ENCODE measurements around the gene KRT77.

GRCh38 chr12:52691841-52692150 is 11.5 kb downstream of the KRT77 start:
- TF ChIP-seq ZBED1 (IDR thresholded peaks at IDR 0.05; ENCODE audit: borderline replicate concordance) (no peak), CEBPB (IDR thresholded peaks at IDR 0.05; ENCODE audit: borderline replicate concordance in 1 of 2, low read depth in 2 of 2, low read length in 2 of 2) (no peak), POLR2A (IDR thresholded peaks at IDR 0.05; ENCODE audit: low read depth, low read length) (no peak), ESRRA (IDR thresholded peaks at IDR 0.05; ENCODE audit: low read length) (no peak), ETV6 (conservative IDR thresholded peaks at IDR 0.05 in 1 of 2, IDR thresholded peaks at IDR 0.05 in 1 of 2; ENCODE audit: borderline replicate concordance in 1 of 2, low read depth in 1 of 2) (no peak), SP1 (IDR thresholded peaks at IDR 0.05; ENCODE audit: low read depth, low read length) (no peak), JUNB (IDR thresholded peaks at IDR 0.05) (no peak), RB1 (IDR thresholded peaks at IDR 0.05; ENCODE audit: borderline replicate concordance) (no peak), CTCF (IDR thresholded peaks at IDR 0.05 in 2 of 3, conservative IDR thresholded peaks at IDR 0.05 in 1 of 3; ENCODE audit: control insufficient read depth in 2 of 3, extremely low read depth in 1 of 3, insufficient read depth in 1 of 3, low read depth in 3 of 3, low read length in 3 of 3) (no peak), HCFC1 (IDR thresholded peaks at IDR 0.05; ENCODE audit: low read length) (no peak), YY1 (IDR thresholded peaks at IDR 0.05; ENCODE audit: low read depth, low read length) (no peak), BACH1 (IDR thresholded peaks at IDR 0.05; ENCODE audit: borderline replicate concordance) (no peak)

All from GM12878 (cell line).